Central memory CD8-positive, alpha-beta T cell (primary cell): Measurements from ENCODE around the gene SPEF1.
A peak's percentile ranks its signal among the peaks of the same experiment; 100 is the strongest.
"Not testable (repeated sequence)": the region's sequence is repeated elsewhere in the genome, so short reads cannot be mapped to it uniquely, and the experiment has no call there.

Source experiments
- ATAC-seq: fragments of 150-1000 bp; cut with Tn5 transposase; replicated peaks from 2 replicates; pipeline ENCODE4 v1.10.0; 2022; ENCODE audit warnings: mild to moderate bottlenecking, moderate FRiP score, moderate number of reproducible peaks; ENCODE audit not compliant: poor library complexity, severe bottlenecking; ENCODE audit errors: extremely low read depth
- DNase-seq, 2 donors: peaks; one replicate each; pipeline ENCODE4 v3.0.0; 2021; ENCODE audit warnings: low spot score in 2 of 2
- H3K27ac Mint-ChIP-seq: one replicate; pipeline ENCODE4 v1.8.0; 2022; ENCODE audit warnings: low read depth, mild to moderate bottlenecking, moderate library complexity, mixed read lengths
- H3K27me3 Mint-ChIP-seq: one replicate; pipeline ENCODE4 v1.8.0; 2022; ENCODE audit warnings: mixed read lengths
- H3K36me3 Mint-ChIP-seq: one replicate; pipeline ENCODE4 v1.8.0; 2022; ENCODE audit warnings: mild to moderate bottlenecking, moderate library complexity, mixed read lengths; ENCODE audit not compliant: insufficient read depth
- H3K4me1 Mint-ChIP-seq: one replicate; pipeline ENCODE4 v1.8.0; 2022; ENCODE audit warnings: mixed read lengths
- H3K4me3 Mint-ChIP-seq: one replicate; pipeline ENCODE4 v1.8.0; 2022; ENCODE audit warnings: mild to moderate bottlenecking, moderate library complexity, mixed read lengths
- H3K9me3 Mint-ChIP-seq: one replicate; pipeline ENCODE4 v1.8.0; 2022; ENCODE audit warnings: mixed read lengths

The SPEF1 gene

GRCh38 chr20:3781153-3781910, at the start of gene SPEF1:
Gene SPEF1, minus strand, starts transcription at chr20:3781448. Its CDS starts 161 bp downstream, at chr20:3781287.
- DNase-seq: peak in 1 of 2 donors; percentile 25
- peaks cover 47% of the 10 kb centered on the region for H3K4me1 Mint-ChIP-seq
- H3K27ac Mint-ChIP-seq: peak within 1 kb of the TSS; percentile 44

DNA sequence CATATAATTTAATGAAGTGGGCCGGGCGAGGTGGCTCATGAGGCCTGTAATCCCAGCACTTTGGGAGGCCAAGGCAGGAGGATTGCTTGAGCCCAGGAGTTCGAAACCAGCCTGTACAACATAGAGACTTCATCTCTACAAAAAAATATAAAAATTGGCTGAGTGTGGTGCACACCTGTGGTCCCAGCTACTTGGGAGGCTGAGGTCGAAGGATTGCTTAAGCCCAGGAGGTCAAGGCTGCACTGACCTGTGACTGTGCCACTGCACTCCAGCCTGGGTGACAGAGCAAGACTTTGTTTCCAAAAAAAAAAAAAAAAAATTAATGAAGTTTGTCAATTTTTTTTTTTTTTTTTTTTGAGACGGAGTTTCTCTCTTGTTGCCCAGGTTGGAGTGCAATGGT, 48.6 kb upstream of the SPEF1 start:
- not testable (repeated sequence) for ATAC-seq, H3K27me3 Mint-ChIP-seq, DNase-seq, H3K36me3 Mint-ChIP-seq, H3K4me1 Mint-ChIP-seq, H3K9me3 Mint-ChIP-seq, H3K4me3 Mint-ChIP-seq, H3K27ac Mint-ChIP-seq

More at GRCh38 chr20:3781153-3781910, at the start of gene SPEF1:
- peak within 1 kb of the TSS; percentile 63 for H3K4me3 Mint-ChIP-seq
- ATAC-seq: peak; percentile 38
- no peaks in the 10 kb centered on the region for H3K27me3 Mint-ChIP-seq
- H3K9me3 Mint-ChIP-seq: no peaks in the 10 kb centered on the region
- peaks cover 13% of the 10 kb centered on the region for H3K36me3 Mint-ChIP-seq

- Mint-ChIP-seq H3K4me3 (no peak overlapping the region), H3K27ac (no peak overlapping the region), H3K9me3 (no peaks in the 10 kb centered on the region), H3K36me3 (peaks cover 11% of the 10 kb centered on the region), H3K27me3 (no peaks in the 10 kb centered on the region), H3K4me1 (no peaks in the 10 kb centered on the region)
- ATAC-seq (no peak), DNase-seq (no peak)
Observed at GRCh38 chr20:3828798-3829197, 47.5 kb upstream of the SPEF1 start.

GRCh38 chr20:3826420-3826819, 45.2 kb upstream of the SPEF1 start:
- Mint-ChIP-seq H3K27ac (peak overlapping the region; percentile 55), H3K9me3 (no peaks in the 10 kb centered on the region), H3K4me1 (peaks cover 8% of the 10 kb centered on the region), H3K36me3 (peaks cover 11% of the 10 kb centered on the region), H3K4me3 (no peak overlapping the region), H3K27me3 (no peaks in the 10 kb centered on the region)
- ATAC-seq (no peak), DNase-seq (no peak)

- peaks cover 15% of the 10 kb centered on the region for H3K4me1 Mint-ChIP-seq
- no peaks in the 10 kb centered on the region for H3K9me3 Mint-ChIP-seq
- H3K27me3 Mint-ChIP-seq: no peaks in the 10 kb centered on the region
- no peak overlapping the region for H3K4me3 Mint-ChIP-seq
- DNase-seq: no peak
- ATAC-seq: no peak
- H3K27ac Mint-ChIP-seq: no peak overlapping the region
- H3K36me3 Mint-ChIP-seq: peaks cover 17% of the 10 kb centered on the region
Observed at GRCh38 chr20:3825526-3825925, 44.3 kb upstream of the SPEF1 start.

DNA sequence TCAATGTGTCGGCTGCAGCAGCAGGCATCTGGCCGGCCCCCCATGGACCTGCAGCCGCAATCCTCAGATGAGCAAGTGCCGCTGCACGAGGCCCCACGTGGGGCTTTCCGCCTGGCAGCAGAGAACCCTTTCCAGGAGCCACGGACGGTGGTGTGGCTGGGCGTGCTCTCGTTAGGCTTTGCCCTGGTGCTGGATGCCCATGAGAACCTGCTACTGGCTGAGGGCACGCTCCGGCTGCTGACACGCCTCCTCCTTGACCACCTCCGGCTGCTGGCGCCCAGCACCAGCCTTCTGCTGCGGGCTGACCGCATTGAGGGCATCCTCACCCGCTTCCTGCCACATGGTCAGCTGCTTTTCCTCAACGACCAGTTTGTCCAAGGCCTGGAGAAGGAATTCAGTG, 42.6 kb upstream of the SPEF1 start:
- H3K36me3 Mint-ChIP-seq: peaks cover 18% of the 10 kb centered on the region
- no peak for ATAC-seq
- peaks cover 19% of the 10 kb centered on the region for H3K4me1 Mint-ChIP-seq
- no peak overlapping the region for H3K27ac Mint-ChIP-seq
- no peaks in the 10 kb centered on the region for H3K27me3 Mint-ChIP-seq
- DNase-seq: no peak
- H3K9me3 Mint-ChIP-seq: no peaks in the 10 kb centered on the region
- no peak overlapping the region for H3K4me3 Mint-ChIP-seq

DNA sequence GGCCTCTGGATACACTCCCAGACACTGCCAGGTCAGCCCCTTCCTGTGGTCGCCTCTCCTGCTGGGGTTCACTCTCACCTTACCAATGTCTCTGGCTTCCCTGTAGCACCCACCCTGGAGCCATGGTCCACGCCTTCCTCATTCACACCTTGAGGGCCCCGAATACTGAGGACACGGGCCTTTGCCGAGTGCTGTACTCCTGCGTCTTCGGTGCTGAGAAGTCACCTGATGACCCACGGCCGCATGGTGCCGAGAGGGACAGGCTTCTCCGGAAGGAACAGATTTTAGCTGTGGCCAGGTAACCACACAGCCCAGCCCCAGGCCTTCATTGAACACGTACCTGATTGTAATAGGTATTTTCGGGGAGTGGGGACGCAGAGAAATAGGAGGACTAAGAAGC, 40.7 kb upstream of the SPEF1 start:
- no peak for ATAC-seq
- H3K9me3 Mint-ChIP-seq: no peaks in the 10 kb centered on the region
- no peaks in the 10 kb centered on the region for H3K27me3 Mint-ChIP-seq
- H3K27ac Mint-ChIP-seq: peak overlapping the region; percentile 98
- no peak for DNase-seq
- peaks cover 29% of the 10 kb centered on the region for H3K4me1 Mint-ChIP-seq
- peaks cover 18% of the 10 kb centered on the region for H3K36me3 Mint-ChIP-seq
- H3K4me3 Mint-ChIP-seq: peak overlapping the region; percentile 84

DNA sequence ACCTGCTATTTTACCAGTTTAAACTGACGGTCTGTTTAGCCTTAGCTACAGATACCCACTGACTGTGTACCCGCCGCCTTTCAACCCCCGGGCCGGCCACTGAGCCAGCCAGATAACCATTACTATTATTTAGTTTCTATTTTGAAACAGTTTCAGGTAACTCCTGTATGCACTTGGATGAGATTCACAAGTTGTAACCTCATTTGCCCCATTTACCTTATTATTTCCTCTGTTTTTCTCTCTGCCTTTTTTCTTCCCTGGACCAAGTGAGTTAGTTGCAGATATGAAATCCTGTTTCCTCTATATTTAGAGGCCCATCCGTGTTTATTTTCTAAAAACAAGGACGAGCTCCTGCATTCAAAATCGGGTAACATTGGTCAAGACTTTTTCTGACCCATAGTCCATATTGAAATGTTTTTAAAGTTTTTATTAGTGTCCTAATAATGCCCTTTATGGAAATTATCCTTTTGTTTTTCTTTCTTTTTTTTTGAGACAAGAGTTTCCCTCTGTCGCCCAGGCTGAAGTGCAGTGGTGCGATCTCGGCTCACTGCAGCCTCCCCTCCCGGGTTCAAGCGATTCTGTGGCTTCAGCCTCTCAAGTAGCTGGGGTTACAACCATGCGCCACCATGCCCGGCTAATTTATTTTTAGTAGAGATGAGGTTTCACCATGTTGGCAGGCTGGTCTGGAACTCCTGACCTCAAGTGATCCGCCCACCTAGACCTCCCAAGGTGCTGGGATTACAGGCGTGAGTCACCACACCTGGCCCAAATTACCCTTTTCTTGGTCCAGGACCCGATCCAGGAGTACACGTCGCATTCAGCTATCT, 39.9 kb upstream of the SPEF1 start:
- H3K4me1 Mint-ChIP-seq: peaks cover 38% of the 10 kb centered on the region
- H3K4me3 Mint-ChIP-seq: peak overlapping the region; percentile 84
- H3K27me3 Mint-ChIP-seq: no peaks in the 10 kb centered on the region
- no peak for DNase-seq
- peaks cover 17% of the 10 kb centered on the region for H3K36me3 Mint-ChIP-seq
- H3K27ac Mint-ChIP-seq: peak overlapping the region; percentile 98
- H3K9me3 Mint-ChIP-seq: no peaks in the 10 kb centered on the region
- ATAC-seq: no peak

DNA sequence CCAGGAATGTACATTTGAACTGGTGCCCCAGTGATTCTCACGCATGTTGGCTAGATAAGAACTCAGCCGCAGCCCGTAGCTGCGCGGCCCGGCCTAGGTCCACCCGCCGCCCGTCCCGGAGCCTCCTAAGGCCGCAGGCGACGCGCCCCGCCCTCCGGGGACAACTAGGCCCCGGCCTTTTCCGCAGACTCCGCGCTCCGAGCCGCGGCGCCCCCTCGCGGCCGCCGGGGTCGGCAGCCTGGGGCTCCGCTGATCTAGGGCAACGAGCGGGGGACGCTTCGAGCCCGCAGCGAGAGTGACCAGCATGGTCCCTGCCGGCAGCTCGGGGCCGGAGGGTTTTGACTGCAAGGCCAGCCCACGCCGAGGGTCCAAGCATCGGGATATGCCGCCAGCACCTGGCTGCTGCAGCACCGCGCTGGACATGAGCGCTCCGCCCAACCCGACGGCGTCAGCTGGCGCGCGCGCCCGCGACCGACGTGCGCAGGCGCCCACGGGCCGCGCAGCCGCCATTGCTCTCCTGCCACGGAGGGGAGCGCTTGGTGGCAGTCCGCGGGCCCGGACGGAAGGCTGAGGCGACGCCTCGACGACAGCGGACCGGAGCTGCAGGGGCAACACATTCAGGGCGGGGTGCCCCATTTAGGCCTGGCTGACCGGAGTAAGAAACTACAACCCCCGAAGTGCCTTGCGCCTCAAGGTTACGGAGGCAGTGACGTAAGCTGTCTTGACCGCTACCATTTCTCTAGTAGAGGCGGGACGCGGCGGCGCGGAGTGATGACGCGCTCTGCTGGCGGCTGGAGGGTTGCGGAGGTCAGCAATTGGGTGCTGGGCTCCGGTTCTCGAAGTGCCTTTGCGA, 39.0 kb upstream of the SPEF1 start, which contains the start of gene AP5S1:
Gene AP5S1 (plus strand): TSS at position 500 of the 853 bp plus-strand sequence. CDS start 1,571 bp downstream, outside the sequence.
- H3K27ac Mint-ChIP-seq: peak within 1 kb of the TSS; percentile 98
- no peaks in the 10 kb centered on the region for H3K27me3 Mint-ChIP-seq
- H3K36me3 Mint-ChIP-seq: peaks cover 17% of the 10 kb centered on the region
- H3K9me3 Mint-ChIP-seq: no peaks in the 10 kb centered on the region
- peaks cover 46% of the 10 kb centered on the region for H3K4me1 Mint-ChIP-seq
- peak within 1 kb of the TSS; percentile 84 for H3K4me3 Mint-ChIP-seq
- DNase-seq: peak; percentile 90 to 91
- ATAC-seq: peak; percentile 78

GRCh38 chr20:3819411-3820047, 38.3 kb upstream of the SPEF1 start:
- no peak for DNase-seq
- H3K27me3 Mint-ChIP-seq: no peaks in the 10 kb centered on the region
- H3K4me3 Mint-ChIP-seq: peak overlapping the region; percentile 84
- H3K36me3 Mint-ChIP-seq: peaks cover 14% of the 10 kb centered on the region
- H3K9me3 Mint-ChIP-seq: no peaks in the 10 kb centered on the region
- peaks cover 49% of the 10 kb centered on the region for H3K4me1 Mint-ChIP-seq
- ATAC-seq: no peak
- peak overlapping the region; percentile 98 for H3K27ac Mint-ChIP-seq

DNA sequence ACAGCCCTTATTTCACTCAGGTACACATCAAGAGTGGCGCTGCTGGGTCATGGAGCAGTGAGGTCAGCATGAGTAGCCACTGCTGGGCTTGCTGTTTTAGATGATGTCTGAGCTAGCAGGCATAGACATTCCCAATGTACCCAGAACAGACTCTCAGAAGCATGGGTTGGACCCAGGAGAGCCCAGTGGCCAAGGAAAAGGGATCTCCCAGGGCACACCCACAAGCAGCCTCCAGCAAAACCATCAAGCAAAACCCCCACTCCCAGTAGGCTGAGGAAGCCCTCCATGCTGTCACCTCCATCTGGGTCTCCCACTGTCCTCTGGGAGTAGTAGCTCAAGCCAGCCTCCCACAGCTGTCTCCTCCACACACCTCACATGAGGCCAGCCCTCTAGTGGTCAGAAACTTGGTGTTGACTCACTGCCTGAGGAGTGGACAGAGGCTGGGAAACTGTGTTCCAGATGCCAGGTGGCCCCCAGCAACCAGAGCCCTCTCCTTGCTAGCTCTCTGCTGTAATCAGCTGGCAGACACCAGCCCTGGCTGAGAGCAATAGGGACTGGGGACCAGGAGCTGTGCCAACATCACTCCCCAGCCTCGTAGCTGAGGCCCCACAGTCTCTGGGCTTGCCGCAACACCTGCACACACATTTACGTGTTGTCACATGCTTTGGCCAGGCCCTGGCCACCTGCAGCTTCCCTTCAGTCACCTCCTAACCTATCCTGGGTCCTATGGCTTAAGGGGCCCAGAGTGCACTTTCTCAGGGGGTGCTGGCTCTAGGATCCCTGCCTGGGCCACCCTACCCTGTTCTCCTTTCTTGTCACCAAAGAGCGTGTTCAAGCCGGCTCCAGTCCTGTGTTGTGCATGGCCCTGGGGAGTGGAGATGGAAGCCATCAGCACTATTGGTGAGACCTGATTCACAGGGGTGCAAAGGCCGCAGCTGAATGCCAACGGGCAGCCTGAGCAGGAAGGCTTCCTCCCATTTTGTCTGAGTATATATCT, 37.2 kb upstream of the SPEF1 start:
- peak overlapping the region; percentile 84 for H3K4me3 Mint-ChIP-seq
- peaks cover 13% of the 10 kb centered on the region for H3K36me3 Mint-ChIP-seq
- H3K9me3 Mint-ChIP-seq: no peaks in the 10 kb centered on the region
- peak overlapping the region; percentile 98 for H3K27ac Mint-ChIP-seq
- DNase-seq: no peak
- no peak for ATAC-seq
- H3K27me3 Mint-ChIP-seq: no peaks in the 10 kb centered on the region
- H3K4me1 Mint-ChIP-seq: peaks cover 57% of the 10 kb centered on the region
